A549 (cell line): ENCODE measurements around the gene VASN. TPM values are rescaled to one million over a fixed set of nuclear protein-coding genes. Genes with fewer than 3 reads are reported as not detected.

ENCODE experiments used
- ATAC-seq, 2 experiments: fragments of 200-7000 bp in 1 of 2; fragments of >200 bp in 1 of 2; cut with Nextera tagmentation in 1 of 2; cut with Tn5 transposase in 1 of 2; 3 replicates each; pipeline versions ENCODE4 v1.8.0 to v1.9.1; 2018 to 2020; ENCODE audit warnings: mild to moderate bottlenecking in 1 of 2, moderate library complexity in 1 of 2
- CTCF ChIA-PET: fragments of 300-600 bp; sonication (Branson Sonifier 250); formaldehyde crosslinking; extraction: SDS; loops from one replicate; lab custom pipeline; 2021; ENCODE audit warnings: antibody characterized with exemption, inconsistent platforms; lab: Yijun Ruan, JAX
- POLR2A ChIA-PET: fragments of 350-600 bp; formaldehyde crosslinking; extraction: SDS; loops from one replicate; lab custom pipeline; 2021; ENCODE audit warnings: antibody characterized with exemption, inconsistent platforms; lab: Yijun Ruan, JAX
- DNase-seq, 2 experiments: peaks; one replicate each; pipeline versions ENCODE4 v3.0.0 to v3.0.0-alpha.2; 2011 to 2016; ENCODE audit warnings: low read depth in 1 of 2, low spot score in 1 of 2
- FAIRE-seq: peaks from 2 replicates; lab custom pipeline; 2011; peaks lifted over from hg19 to GRCh38; lab: Jason Lieb, UNC
- H3K27ac ChIP-seq, 2 experiments: fragments of >200 bp; sonication (Bioruptor Twin); formaldehyde crosslinking; 3 replicates each; pipeline ENCODE4 v1.5.1; 2016 to 2017
- H3K4me1 ChIP-seq: fragments of >200 bp; sonication (Bioruptor Twin); formaldehyde crosslinking; 3 replicates; pipeline ENCODE4 v1.6.1; 2016
- H3K4me2 ChIP-seq: fragments of >200 bp; sonication (Bioruptor Twin); formaldehyde crosslinking; 3 replicates; pipeline ENCODE4 v1.6.1; 2016
- H3K4me3 ChIP-seq: fragments of >200 bp; sonication (Bioruptor Twin); formaldehyde crosslinking; 3 replicates; pipeline ENCODE4 v1.5.1; 2016
- H3K9me3 ChIP-seq: fragments of >200 bp; sonication (Bioruptor Twin); formaldehyde crosslinking; 3 replicates; pipeline ENCODE4 v1.6.1; 2016
- CHD2 ChIP-seq: fragments of 150-350 bp; IDR thresholded peaks from 2 replicates; pipeline ENCODE4 v1.6.1; 2014; ENCODE audit warnings: low read length; ENCODE audit not compliant: partially characterized antibody
- CTCF ChIP-seq: fragments of >200 bp; sonication (Bioruptor Twin); formaldehyde crosslinking; IDR thresholded peaks from 3 replicates; pipeline ENCODE4 v1.5.1; 2016
- EHF ChIP-seq: fragments of 250-450 bp; sonication (Bioruptor Pico); IDR thresholded peaks from 2 replicates; pipeline ENCODE4 v1.5.0; 2020; ENCODE audit warnings: mild to moderate bottlenecking
- GATA3 ChIP-seq: IDR thresholded peaks from 2 replicates; pipeline ENCODE4 v1.6.1; 2012; ENCODE audit warnings: borderline replicate concordance
- KDM5A ChIP-seq: fragments of 200-600 bp; sonication (generic); IDR thresholded peaks from 2 replicates; pipeline ENCODE4 v1.6.1; 2016; ENCODE audit warnings: antibody characterized with exemption, mild to moderate bottlenecking
- MAFK ChIP-seq: fragments of 450-650 bp; IDR thresholded peaks from 2 replicates; pipeline ENCODE4 v1.6.1; 2014; ENCODE audit not compliant: partially characterized antibody
- NR3C1 ChIP-seq: fragments of >200 bp; sonication (Bioruptor Twin); formaldehyde crosslinking; IDR thresholded peaks from 3 replicates; pipeline ENCODE4 v1.6.1; 2017
- PHF8 ChIP-seq: fragments of 200-600 bp; sonication (generic); IDR thresholded peaks from 2 replicates; pipeline ENCODE4 v1.6.1; 2016; ENCODE audit warnings: low read depth, mild to moderate bottlenecking, antibody characterized with exemption, moderate library complexity, borderline replicate concordance
- RCOR1 ChIP-seq: fragments of 150-350 bp; IDR thresholded peaks from 2 replicates; pipeline ENCODE4 v1.6.1; 2014; ENCODE audit warnings: antibody characterized with exemption, low read length, low read depth
- RFX5 ChIP-seq: fragments of 450-650 bp; IDR thresholded peaks from 2 replicates; pipeline ENCODE4 v1.7.1; 2014; ENCODE audit warnings: antibody characterized with exemption, mild to moderate bottlenecking, moderate library complexity
- TP53 ChIP-seq: fragments of 250-450 bp; sonication (Bioruptor Pico); IDR thresholded peaks from 2 replicates; pipeline ENCODE4 v1.5.0; 2021; ENCODE audit warnings: mild to moderate bottlenecking, moderate library complexity
- ZNF302 ChIP-seq: fragments of 250-450 bp; sonication (Bioruptor Pico); IDR thresholded peaks from 2 replicates; pipeline ENCODE4 v1.9.0; 2021; ENCODE audit warnings: inconsistent platforms, mild to moderate bottlenecking, moderate library complexity
- WGBS: methylation state at CpG from one replicate; pipeline ENCODE4 v1.1.6; 2017; ENCODE audit errors: missing lambda C conversion rate; 5-methylcytosine and 5-hydroxymethylcytosine counted together
- polyA plus RNA-seq, 4 experiments: library from polyadenylated mRNA; depleted of rRNA in 3 of 4; stranded (reverse); fragments of >200 nt; fragmentation: RNase III in 1 of 4; extraction: RNeasy Plus Mini Kit Qiagen cat#74134 plus additional on column Dnase treatment in 1 of 4; gene quantifications; 2 replicates in 3 of 4; 3 replicates in 1 of 4; pipeline ENCODE4 v1.2.3, GENCODE V29; 2011 to 2017
- TF ChIP-seq, protein P1 (sequence below): fragments of 200-600 bp; sonication (generic); IDR thresholded peaks from 2 replicates; pipeline ENCODE4 v1.6.1; 2016; ENCODE audit warnings: antibody characterized with exemption, mild to moderate bottlenecking, moderate library complexity
- TF ChIP-seq, protein P2 (sequence below): IDR thresholded peaks from 2 replicates; pipeline ENCODE4 v1.6.1; 2012; ENCODE audit warnings: low read depth, borderline replicate concordance

The VASN gene
- polyA plus RNA-seq, 2 of the 4 experiments (the other 2 are of a cell fraction): 2.3 to 4.0 TPM

GRCh38 chr16:4409081-4409932 lies 37.7 kb downstream of the VASN start:
- Histone ChIP-seq H3K4me3 (no peak overlapping the region), H3K27ac (no peak overlapping the region), H3K9me3 (no peaks in the 10 kb centered on the region), H3K4me1 (no peaks in the 10 kb centered on the region), H3K4me2 (no peak overlapping the region)
- DNase-seq: peak; percentile 35 to 51
- TF ChIP-seq GATA3: no peak
- TF ChIP-seq MAFK: peak; percentile 56
- ATAC-seq: peak; percentile 50 to 64
- no peak for FAIRE-seq
- CTCF ChIA-PET: interaction anchor here (0.5 to 32.6 kb wide), 9 partner anchors 7 to 783 kb away, joined by 3 to 833 read pairs (median 4); partner anchors contain the start of gene VASN
- POLR2A ChIA-PET: no interaction called here
- WGBS: 89% methylated on average over 13 of the region's 19 CpGs

- ATAC-seq (no peak), FAIRE-seq (no peak), DNase-seq (no peak)
- H3K4me1 ChIP-seq: peaks cover 8% of the 10 kb centered on the region
- TF ChIP-seq ZNF302 (CRISPR knock-in tag) (no peak), RCOR1 (no peak), TP53 (no peak), EHF (CRISPR knock-in tag) (no peak)
- TF ChIP-seq, protein P1, sequence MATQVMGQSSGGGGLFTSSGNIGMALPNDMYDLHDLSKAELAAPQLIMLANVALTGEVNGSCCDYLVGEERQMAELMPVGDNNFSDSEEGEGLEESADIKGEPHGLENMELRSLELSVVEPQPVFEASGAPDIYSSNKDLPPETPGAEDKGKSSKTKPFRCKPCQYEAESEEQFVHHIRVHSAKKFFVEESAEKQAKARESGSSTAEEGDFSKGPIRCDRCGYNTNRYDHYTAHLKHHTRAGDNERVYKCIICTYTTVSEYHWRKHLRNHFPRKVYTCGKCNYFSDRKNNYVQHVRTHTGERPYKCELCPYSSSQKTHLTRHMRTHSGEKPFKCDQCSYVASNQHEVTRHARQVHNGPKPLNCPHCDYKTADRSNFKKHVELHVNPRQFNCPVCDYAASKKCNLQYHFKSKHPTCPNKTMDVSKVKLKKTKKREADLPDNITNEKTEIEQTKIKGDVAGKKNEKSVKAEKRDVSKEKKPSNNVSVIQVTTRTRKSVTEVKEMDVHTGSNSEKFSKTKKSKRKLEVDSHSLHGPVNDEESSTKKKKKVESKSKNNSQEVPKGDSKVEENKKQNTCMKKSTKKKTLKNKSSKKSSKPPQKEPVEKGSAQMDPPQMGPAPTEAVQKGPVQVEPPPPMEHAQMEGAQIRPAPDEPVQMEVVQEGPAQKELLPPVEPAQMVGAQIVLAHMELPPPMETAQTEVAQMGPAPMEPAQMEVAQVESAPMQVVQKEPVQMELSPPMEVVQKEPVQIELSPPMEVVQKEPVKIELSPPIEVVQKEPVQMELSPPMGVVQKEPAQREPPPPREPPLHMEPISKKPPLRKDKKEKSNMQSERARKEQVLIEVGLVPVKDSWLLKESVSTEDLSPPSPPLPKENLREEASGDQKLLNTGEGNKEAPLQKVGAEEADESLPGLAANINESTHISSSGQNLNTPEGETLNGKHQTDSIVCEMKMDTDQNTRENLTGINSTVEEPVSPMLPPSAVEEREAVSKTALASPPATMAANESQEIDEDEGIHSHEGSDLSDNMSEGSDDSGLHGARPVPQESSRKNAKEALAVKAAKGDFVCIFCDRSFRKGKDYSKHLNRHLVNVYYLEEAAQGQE: no peak
- POLR2A ChIA-PET: no interaction called here
- WGBS: 87% methylated on average over 15 of the region's 15 CpGs
- H3K9me3 ChIP-seq: no peaks in the 10 kb centered on the region
- no peak overlapping the region for H3K27ac ChIP-seq
- no peak overlapping the region for H3K4me3 ChIP-seq
- CTCF ChIA-PET: interaction anchor here (1.0 to 32.6 kb wide), 7 partner anchors 8 to 156 kb away, joined by 3 to 833 read pairs (median 10); partner anchors contain the start of gene VASN
- no peak overlapping the region for H3K4me2 ChIP-seq
Measured at GRCh38 chr16:4410335-4411075, 38.9 kb downstream of the VASN start.

- Histone ChIP-seq H3K4me1 (peaks cover 8% of the 10 kb centered on the region), H3K27ac (no peak overlapping the region), H3K9me3 (no peaks in the 10 kb centered on the region), H3K4me2 (no peak overlapping the region), H3K4me3 (no peak overlapping the region)
- no peak for TF ChIP-seq CHD2
- no peak for TF ChIP-seq KDM5A
- TF ChIP-seq NR3C1: no peak
- TF ChIP-seq MAFK: no peak
- no peak for TF ChIP-seq CTCF
- TF ChIP-seq RFX5: no peak
- TF ChIP-seq PHF8: no peak
- TF ChIP-seq, protein P2, sequence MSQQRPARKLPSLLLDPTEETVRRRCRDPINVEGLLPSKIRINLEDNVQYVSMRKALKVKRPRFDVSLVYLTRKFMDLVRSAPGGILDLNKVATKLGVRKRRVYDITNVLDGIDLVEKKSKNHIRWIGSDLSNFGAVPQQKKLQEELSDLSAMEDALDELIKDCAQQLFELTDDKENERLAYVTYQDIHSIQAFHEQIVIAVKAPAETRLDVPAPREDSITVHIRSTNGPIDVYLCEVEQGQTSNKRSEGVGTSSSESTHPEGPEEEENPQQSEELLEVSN: no peak
- no peak for DNase-seq
- no peak for FAIRE-seq
- POLR2A ChIA-PET: no interaction called here
- CTCF ChIA-PET: interaction anchor here (0.6 to 32.6 kb wide), 5 partner anchors 9 to 151 kb away, joined by 3 to 833 read pairs (median 273); partner anchors contain the start of gene VASN
- WGBS: 91% methylated on average over 5 of the region's 16 CpGs
- no peak for ATAC-seq
Measured at GRCh38 chr16:4411684-4412083, 40.0 kb downstream of the VASN start.
